ENCODE results near the gene SERPIND1. TPM values are rescaled to one million over a fixed set of nuclear protein-coding genes. Genes with fewer than 3 reads are reported as not detected.
A peak's percentile ranks its signal among the peaks of the same experiment; 100 is the strongest.

The SERPIND1 gene
- total RNA-seq, 3 donors from 2014 or later = 0.29 TPM; not detected in 2

GRCh38 chr22:20782596-20783299 is 8.8 kb downstream of the SERPIND1 start:
- H3K27me3 ChIP-seq = no peaks in the 10 kb centered on the region
- no peaks in the 10 kb centered on the region for H3K4me1 ChIP-seq
- H3K9me3 ChIP-seq = no peaks in the 10 kb centered on the region
- H3K4me3 ChIP-seq = no peak overlapping the region
- intact Hi-C loops (cut with DNase I; ENCODE audit: low total_unique reads) = no loop called here
- DNase-seq (ENCODE audit: low spot score in 2 of 2) = no peak
- H3K27ac ChIP-seq = no peak overlapping the region
- no peak for TF ChIP-seq POLR2AphosphoS5 (IDR thresholded peaks at IDR 0.05)
- no peak for TF ChIP-seq POLR2A (IDR thresholded peaks at IDR 0.05)
- no peak for TF ChIP-seq CTCF (IDR thresholded peaks at IDR 0.05)
- H3K36me3 ChIP-seq = no peaks in the 10 kb centered on the region

- H3K9me3 ChIP-seq = no peaks in the 10 kb centered on the region
- TF ChIP-seq CTCF (IDR thresholded peaks at IDR 0.05) (no peak), POLR2AphosphoS5 (IDR thresholded peaks at IDR 0.05) (no peak), POLR2A (IDR thresholded peaks at IDR 0.05) (no peak)
- no peaks in the 10 kb centered on the region for H3K4me1 ChIP-seq
- no peak overlapping the region for H3K4me3 ChIP-seq
- DNase-seq (ENCODE audit: low spot score in 2 of 2) = no peak
- H3K36me3 ChIP-seq = no peaks in the 10 kb centered on the region
- intact Hi-C loops (cut with DNase I; ENCODE audit: low total_unique reads) = no loop called here
- H3K27ac ChIP-seq = no peak overlapping the region
- H3K27me3 ChIP-seq = no peaks in the 10 kb centered on the region
Measured at GRCh38 chr22:20783300-20783673, 9.4 kb downstream of the SERPIND1 start.

- TF ChIP-seq POLR2A (IDR thresholded peaks at IDR 0.05) (no peak), CTCF (IDR thresholded peaks at IDR 0.05) (peak in 2 of 3 donors; percentile 26 to 41), POLR2AphosphoS5 (IDR thresholded peaks at IDR 0.05) (no peak)
- no peak overlapping the region for H3K4me3 ChIP-seq
- H3K9me3 ChIP-seq = no peaks in the 10 kb centered on the region
- H3K27me3 ChIP-seq = no peaks in the 10 kb centered on the region
- intact Hi-C loops (cut with DNase I; ENCODE audit: low total_unique reads) = no loop called here
- H3K27ac ChIP-seq = no peak overlapping the region
- H3K4me1 ChIP-seq = no peaks in the 10 kb centered on the region
- no peak for DNase-seq (ENCODE audit: low spot score in 2 of 2)
- no peaks in the 10 kb centered on the region for H3K36me3 ChIP-seq
Measured at GRCh38 chr22:20783844-20784723, 10.2 kb downstream of the SERPIND1 start.

GRCh38 chr22:20785415-20785814 is 11.5 kb downstream of the SERPIND1 start:
- intact Hi-C loops (cut with DNase I; ENCODE audit: low total_unique reads) = no loop called here
- H3K36me3 ChIP-seq = no peaks in the 10 kb centered on the region
- H3K4me3 ChIP-seq = no peak overlapping the region

More at GRCh38 chr22:20785415-20785814, 11.5 kb downstream of the SERPIND1 start:
- Histone ChIP-seq H3K27ac (no peak overlapping the region), H3K27me3 (no peaks in the 10 kb centered on the region), H3K4me1 (no peaks in the 10 kb centered on the region), H3K9me3 (no peaks in the 10 kb centered on the region)
- TF ChIP-seq CTCF (IDR thresholded peaks at IDR 0.05) = no peak
- no peak for TF ChIP-seq POLR2AphosphoS5 (IDR thresholded peaks at IDR 0.05)
- no peak for TF ChIP-seq POLR2A (IDR thresholded peaks at IDR 0.05)
- DNase-seq (ENCODE audit: low spot score in 2 of 2) = no peak

Data from breast epithelium (tissue), 4 donors.